Activated T-cell treated with anti-CD3 and anti-CD28 coated beads, Interleukin-2, amount 50 U/mL, for 1 hour (primary cell): ENCODE data around the gene PLXNB3.

Experiments used
- DNase-seq: peaks from one replicate; pipeline ENCODE4 v3.0.0-alpha.2; 2020

PLXNB3 gene

GRCh38 chrX:153762626-153763173 lies 1.3 kb upstream of the PLXNB3 start:
- DNase-seq = no peak

- DNase-seq = no peak
Observed at GRCh38 chrX:153763298-153763932, 634 bp upstream of the PLXNB3 start.

GRCh38 chrX:153764786-153765137 lies 713 bp downstream of the PLXNB3 start:
- no peak for DNase-seq

- no peak for DNase-seq
Observed at GRCh38 chrX:153765138-153766079, 1.4 kb downstream of the PLXNB3 start.

- DNase-seq = no peak
Observed at GRCh38 chrX:153766098-153766817, 2.2 kb downstream of the PLXNB3 start.

- no peak for DNase-seq
Observed at GRCh38 chrX:153766871-153767673, 3.0 kb downstream of the PLXNB3 start.

- no peak for DNase-seq
Observed at GRCh38 chrX:153767674-153768055, 3.6 kb downstream of the PLXNB3 start.

GRCh38 chrX:153768311-153769157 lies 4.5 kb downstream of the PLXNB3 start:
- no peak for DNase-seq

- no peak for DNase-seq
Observed at GRCh38 chrX:153769158-153769864, 5.3 kb downstream of the PLXNB3 start.

- DNase-seq = no peak
Observed at GRCh38 chrX:153769865-153770600, 6.0 kb downstream of the PLXNB3 start.

- no peak for DNase-seq
Observed at GRCh38 chrX:153770601-153771414, 6.8 kb downstream of the PLXNB3 start.

- DNase-seq = no peak
Observed at GRCh38 chrX:153771415-153772315, 7.6 kb downstream of the PLXNB3 start.

GRCh38 chrX:153772316-153773217 lies 8.5 kb downstream of the PLXNB3 start:
- DNase-seq = no peak

GRCh38 chrX:153773218-153773611 lies 9.2 kb downstream of the PLXNB3 start:
- no peak for DNase-seq

- DNase-seq = no peak
Observed at GRCh38 chrX:153773741-153774575, 9.9 kb downstream of the PLXNB3 start.
